GM19025 (cell line): ENCODE data around the gene HCRTR1.
"Not testable (repeated sequence)": the region's sequence is repeated elsewhere in the genome, so short reads cannot be mapped to it uniquely, and the experiment has no call there.

ENCODE experiments used
- ATAC-seq: cut with Tn5 transposase; IDR thresholded peaks from one replicate; pipeline ENCODE4 v1.9.1; 2021; ENCODE audit warnings: mild to moderate bottlenecking, low read depth, moderate library complexity; ENCODE audit not compliant: unreplicated experiment

The HCRTR1 gene

GRCh38 chr1:31580891-31581603, 36.4 kb upstream of the HCRTR1 start:
- no peak for ATAC-seq

DNA sequence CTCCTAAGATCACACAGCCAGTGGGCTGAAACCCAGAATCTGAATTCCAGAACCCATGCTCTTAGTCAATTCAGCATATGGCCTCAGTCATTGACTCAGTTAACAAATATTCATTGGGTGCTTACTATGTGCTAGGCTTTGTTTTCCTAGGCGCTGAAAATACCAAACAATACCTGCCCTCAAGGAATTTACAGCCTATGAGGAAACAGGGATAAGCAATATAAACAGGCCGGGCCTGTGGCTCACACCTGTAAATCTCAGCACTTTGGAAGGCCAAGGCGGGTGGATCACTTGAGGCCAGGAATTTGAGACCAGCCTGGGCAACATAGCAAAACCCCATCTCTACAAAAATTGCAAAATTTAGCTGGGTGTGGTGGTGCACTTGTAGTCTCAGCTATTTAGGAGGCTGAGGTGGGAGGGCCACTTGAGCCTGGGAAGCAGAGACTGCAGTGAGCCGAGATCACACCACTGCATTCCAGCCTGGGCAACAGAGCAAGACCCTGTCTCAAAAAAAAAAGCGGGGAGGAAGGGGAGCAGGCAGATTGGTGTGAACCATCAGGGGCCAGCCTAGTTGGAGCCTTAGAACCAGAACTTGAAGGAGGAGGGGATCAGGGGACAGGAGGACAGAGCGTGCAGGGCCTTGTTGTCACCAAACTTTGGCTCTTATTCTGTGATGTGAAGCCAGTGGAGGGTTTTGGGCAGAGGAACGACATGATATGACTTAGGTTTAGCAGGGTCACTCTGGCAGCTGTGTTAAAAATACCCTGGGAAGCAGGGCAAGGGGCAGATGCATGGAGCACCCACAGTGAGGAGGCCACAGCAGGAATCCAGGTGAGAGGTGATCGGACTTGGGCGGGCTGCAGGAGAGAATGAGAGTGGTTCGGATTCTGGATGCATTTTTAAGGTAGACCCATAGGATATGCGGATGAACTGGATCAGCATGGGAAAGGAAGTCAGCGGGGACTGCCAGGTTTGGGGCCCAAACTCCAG, 35.4 kb upstream of the HCRTR1 start:
- ATAC-seq: no peak

GRCh38 chr1:31583082-31583994, 34.2 kb upstream of the HCRTR1 start:
- ATAC-seq: no peak

GRCh38 chr1:31583995-31584868, 33.3 kb upstream of the HCRTR1 start:
- no peak for ATAC-seq

DNA sequence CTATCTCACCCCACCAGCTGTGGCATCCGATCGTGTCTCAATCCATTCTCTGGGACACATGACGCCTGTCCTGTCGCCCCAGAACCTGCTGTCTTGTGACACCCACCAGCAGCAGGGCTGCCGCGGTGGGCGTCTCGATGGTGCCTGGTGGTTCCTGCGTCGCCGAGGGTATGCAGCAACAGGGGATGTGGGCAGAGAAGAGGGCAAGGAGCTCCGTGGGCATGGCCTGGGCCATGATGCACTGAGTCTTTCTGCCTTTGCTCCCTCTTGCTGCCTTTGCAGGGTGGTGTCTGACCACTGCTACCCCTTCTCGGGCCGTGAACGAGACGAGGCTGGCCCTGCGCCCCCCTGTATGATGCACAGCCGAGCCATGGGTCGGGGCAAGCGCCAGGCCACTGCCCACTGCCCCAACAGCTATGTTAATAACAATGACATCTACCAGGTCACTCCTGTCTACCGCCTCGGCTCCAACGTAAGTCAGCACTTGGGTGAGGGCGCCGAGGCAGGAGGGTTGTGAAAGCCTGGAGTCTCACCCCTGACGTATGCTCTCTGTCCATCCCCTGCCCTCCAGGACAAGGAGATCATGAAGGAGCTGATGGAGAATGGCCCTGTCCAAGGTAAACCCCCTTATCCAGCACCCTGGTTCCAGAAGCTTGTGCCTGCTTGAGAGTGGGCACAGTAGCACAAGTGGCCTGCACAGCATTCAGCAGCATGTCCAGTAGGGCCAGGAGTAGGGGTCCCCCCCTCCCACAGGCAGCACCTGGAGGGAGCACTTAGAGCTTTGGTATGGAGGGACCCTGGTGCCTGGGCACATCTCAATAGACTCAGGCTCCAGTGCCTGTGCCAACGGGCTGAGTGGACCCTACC, 32.4 kb upstream of the HCRTR1 start:
- ATAC-seq: no peak

DNA sequence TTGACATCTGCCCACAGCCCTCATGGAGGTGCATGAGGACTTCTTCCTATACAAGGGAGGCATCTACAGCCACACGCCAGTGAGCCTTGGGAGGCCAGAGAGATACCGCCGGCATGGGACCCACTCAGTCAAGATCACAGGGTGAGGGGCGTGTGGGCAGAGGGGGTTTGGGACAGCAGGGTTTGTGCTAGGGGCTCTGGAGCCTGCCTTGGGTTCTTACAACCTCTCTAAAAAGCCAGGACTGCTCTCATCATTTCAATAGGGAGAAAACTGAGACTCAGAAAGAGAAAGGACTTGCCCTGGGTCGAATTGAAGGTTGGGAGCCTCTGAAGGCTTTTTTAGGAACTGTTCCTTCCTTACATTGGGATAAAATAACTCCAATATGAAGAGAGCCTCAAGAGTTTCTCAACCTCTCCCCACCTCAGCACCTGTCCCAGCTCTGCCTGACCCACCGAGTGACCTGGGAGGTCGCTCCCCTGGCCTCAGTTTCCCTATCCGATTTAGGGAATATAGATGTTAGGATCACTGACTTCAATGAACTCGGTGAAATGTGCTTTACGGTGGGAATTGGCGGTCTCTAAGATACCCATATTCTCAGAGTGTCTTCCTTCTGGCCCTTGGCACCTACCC, 31.6 kb upstream of the HCRTR1 start:
- no peak for ATAC-seq

- no peak for ATAC-seq
These were observed 30.8 kb upstream of the HCRTR1 start for GRCh38 chr1:31586376-31587327.

- not testable (repeated sequence) for ATAC-seq
These were observed 30.2 kb upstream of the HCRTR1 start for GRCh38 chr1:31587328-31587699.

GRCh38 chr1:31587720-31588423, 29.6 kb upstream of the HCRTR1 start:
- no peak for ATAC-seq

- ATAC-seq: no peak
These were observed 28.6 kb upstream of the HCRTR1 start for GRCh38 chr1:31588751-31589515.

- no peak for ATAC-seq
These were observed 25.9 kb upstream of the HCRTR1 start for GRCh38 chr1:31591425-31592093.

GRCh38 chr1:31592132-31592531, 25.4 kb upstream of the HCRTR1 start:
- ATAC-seq: no peak

- no peak for ATAC-seq
These were observed 24.3 kb upstream of the HCRTR1 start for GRCh38 chr1:31593136-31593665.

DNA sequence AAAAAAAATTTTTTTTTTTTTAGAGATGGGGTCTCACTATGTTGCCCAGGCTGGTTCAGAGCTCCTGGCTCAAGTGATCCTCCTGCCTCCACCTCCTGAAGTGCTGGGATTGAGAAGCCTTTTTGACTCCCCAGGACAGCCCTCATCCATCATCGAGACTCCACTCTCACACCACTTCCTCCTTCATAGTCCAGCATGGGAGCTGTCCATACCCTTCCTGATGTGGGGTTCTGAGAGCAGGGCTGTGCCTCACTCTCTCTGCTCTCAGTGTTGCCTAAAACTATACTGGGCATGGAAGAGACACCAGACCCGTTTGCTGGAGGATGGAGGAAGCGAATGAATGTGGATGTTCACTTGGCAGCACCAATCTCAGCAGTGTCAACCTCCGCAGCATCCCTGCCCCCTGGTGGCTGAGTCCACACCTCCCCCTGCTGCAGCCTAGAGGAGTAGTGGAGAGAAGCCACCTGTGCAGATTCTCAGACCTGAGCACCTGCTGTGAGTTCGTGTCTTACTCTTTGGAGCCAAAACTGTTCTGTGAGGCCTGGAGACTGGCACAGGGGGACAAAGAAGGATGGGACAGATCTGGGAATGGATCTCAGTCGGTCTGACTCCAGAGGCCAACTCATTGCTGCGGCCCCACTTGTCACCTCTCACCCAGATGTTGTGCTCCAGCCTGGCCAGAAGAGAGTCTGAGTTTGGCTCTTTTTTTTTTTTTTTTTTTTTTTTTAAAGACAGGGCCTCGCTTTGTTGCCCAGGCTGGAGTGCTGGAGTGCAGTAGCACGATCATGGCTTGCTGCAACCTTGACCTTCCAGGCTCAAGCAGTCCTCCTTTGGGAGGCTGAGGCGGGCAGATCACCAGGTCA, 23.5 kb upstream of the HCRTR1 start:
- no peak for ATAC-seq
